Osteocyte (in vitro differentiated cells): ENCODE data around the gene ZNF440. TPM values are rescaled to one million over a fixed set of nuclear protein-coding genes. Genes with fewer than 3 reads are reported as not detected.

Source experiments
- DNase-seq: peaks from one replicate; pipeline ENCODE4 v3.0.0; 2021; ENCODE audit warnings: mixed read lengths; ENCODE audit not compliant: unreplicated experiment; ENCODE audit errors: extremely low spot score
- H3K27ac Mint-ChIP-seq: one replicate; pipeline ENCODE4 v1.8.0; 2021; ENCODE audit warnings: mild to moderate bottlenecking, mixed read lengths; ENCODE audit not compliant: unreplicated experiment
- H3K27me3 Mint-ChIP-seq: one replicate; pipeline ENCODE4 v1.8.0; 2021; ENCODE audit warnings: mixed read lengths; ENCODE audit not compliant: unreplicated experiment
- H3K36me3 Mint-ChIP-seq: one replicate; pipeline ENCODE4 v1.8.0; 2021; ENCODE audit warnings: mixed read lengths; ENCODE audit not compliant: unreplicated experiment
- H3K4me1 Mint-ChIP-seq: one replicate; pipeline ENCODE4 v1.8.0; 2021; ENCODE audit warnings: mixed read lengths; ENCODE audit not compliant: unreplicated experiment
- H3K4me3 Mint-ChIP-seq: one replicate; pipeline ENCODE4 v1.8.0; 2021; ENCODE audit warnings: mild to moderate bottlenecking, moderate library complexity, mixed read lengths; ENCODE audit not compliant: unreplicated experiment
- H3K9me3 Mint-ChIP-seq: one replicate; pipeline ENCODE4 v1.8.0; 2021; ENCODE audit warnings: mixed read lengths; ENCODE audit not compliant: unreplicated experiment
- CTCF ChIP-seq: fragments of 200-600 bp; sonication (generic); IDR thresholded peaks from 2 replicates; pipeline ENCODE4 v1.5.0; 2021; ENCODE audit warnings: antibody characterized with exemption, mild to moderate bottlenecking, moderate library complexity
- total RNA-seq: library from RNA; stranded (reverse); gene quantifications from 2 replicates; pipeline ENCODE4 v1.2.1, GENCODE V29; 2021

Gene ZNF440
- total RNA-seq, 1 donor from 2014 or later: 13.0 TPM

- Mint-ChIP-seq H3K36me3 (peaks cover 79% of the 10 kb centered on the region), H3K4me3 (no peak overlapping the region), H3K4me1 (no peaks in the 10 kb centered on the region), H3K27ac (no peak overlapping the region), H3K27me3 (no peaks in the 10 kb centered on the region), H3K9me3 (peaks cover 50% of the 10 kb centered on the region)
- no peak for DNase-seq
- no peak for TF ChIP-seq CTCF
These were observed 33.5 kb upstream of the ZNF440 start for GRCh38 chr19:11780431-11781020.

- Mint-ChIP-seq H3K27me3 (no peaks in the 10 kb centered on the region), H3K27ac (no peak overlapping the region), H3K36me3 (peaks cover 76% of the 10 kb centered on the region), H3K9me3 (peaks cover 43% of the 10 kb centered on the region), H3K4me1 (no peaks in the 10 kb centered on the region), H3K4me3 (no peak overlapping the region)
- no peak for TF ChIP-seq CTCF
- DNase-seq: no peak
These were observed 32.6 kb upstream of the ZNF440 start for GRCh38 chr19:11781295-11782057.

- H3K27me3 Mint-ChIP-seq: no peaks in the 10 kb centered on the region
- H3K4me1 Mint-ChIP-seq: no peaks in the 10 kb centered on the region
- DNase-seq: no peak
- no peak overlapping the region for H3K4me3 Mint-ChIP-seq
- peaks cover 49% of the 10 kb centered on the region for H3K9me3 Mint-ChIP-seq
- H3K27ac Mint-ChIP-seq: no peak overlapping the region
- peaks cover 57% of the 10 kb centered on the region for H3K36me3 Mint-ChIP-seq
- TF ChIP-seq CTCF: no peak
These were observed 30.3 kb upstream of the ZNF440 start for GRCh38 chr19:11783767-11784166.

- H3K9me3 Mint-ChIP-seq: peaks cover 55% of the 10 kb centered on the region
- no peaks in the 10 kb centered on the region for H3K4me1 Mint-ChIP-seq
- no peaks in the 10 kb centered on the region for H3K27me3 Mint-ChIP-seq
- DNase-seq: no peak
- no peak for TF ChIP-seq CTCF
- no peak overlapping the region for H3K27ac Mint-ChIP-seq
- H3K36me3 Mint-ChIP-seq: peaks cover 56% of the 10 kb centered on the region
- no peak overlapping the region for H3K4me3 Mint-ChIP-seq
These were observed 29.7 kb upstream of the ZNF440 start for GRCh38 chr19:11784356-11784755.

GRCh38 chr19:11787536-11787935 lies 26.5 kb upstream of the ZNF440 start:
- H3K4me1 Mint-ChIP-seq: no peaks in the 10 kb centered on the region
- H3K36me3 Mint-ChIP-seq: peaks cover 35% of the 10 kb centered on the region
- H3K27ac Mint-ChIP-seq: no peak overlapping the region
- H3K4me3 Mint-ChIP-seq: no peak overlapping the region
- no peaks in the 10 kb centered on the region for H3K27me3 Mint-ChIP-seq
- no peak for TF ChIP-seq CTCF
- peaks cover 61% of the 10 kb centered on the region for H3K9me3 Mint-ChIP-seq
- no peak for DNase-seq
